Measurements from ENCODE around the gene AKR1A1. TPM values are rescaled to one million over a fixed set of nuclear protein-coding genes. Genes with fewer than 3 reads are reported as not detected.

The AKR1A1 gene
- total and polyA plus RNA-seq, 2 donors (not counting 3 experiments of a cell fraction or from before 2014, with no cell fraction given), result 172 to 227 TPM

GRCh38 chr1:45507893-45508292, 42.7 kb upstream of the AKR1A1 start:
- intact Hi-C loops (cut with micrococcal nuclease), result no loop called here

More at GRCh38 chr1:45507893-45508292, 42.7 kb upstream of the AKR1A1 start:
- Histone ChIP-seq H3K79me2 (ENCODE audit: control insufficient read depth, insufficient read depth, low read length) (no peaks in the 10 kb centered on the region), H3K9me3 (replicated peaks; ENCODE audit: control insufficient read depth, insufficient read depth, low read length) (no peaks in the 10 kb centered on the region), H3K9me1 (replicated peaks; ENCODE audit: control insufficient read depth, extremely low read depth, insufficient read depth, low read length) (no peaks in the 10 kb centered on the region), H2AFZ (ENCODE audit: low read depth, low read length) (no peak overlapping the region), H3K27me3 (ENCODE audit: control insufficient read depth in 2 of 2, insufficient read depth in 2 of 2, low read length in 2 of 2) (no peaks in the 10 kb centered on the region), H3K4me2 (ENCODE audit: insufficient read depth, low read length) (no peak overlapping the region), H3K9ac (replicated peaks; ENCODE audit: extremely low read depth, insufficient read depth, low read length) (no peak overlapping the region), H3K4me3 (replicated peaks in 1 of 3; ENCODE audit: insufficient read depth in 1 of 3, low read depth in 1 of 3, low read length in 3 of 3) (no peak overlapping the region), H4K20me1 (replicated peaks; ENCODE audit: control insufficient read depth, extremely low read depth, insufficient read depth, low read length) (no peaks in the 10 kb centered on the region), H3K27ac (ENCODE audit: insufficient read depth, low read depth, low read length) (no peak overlapping the region), H3K4me1 (ENCODE audit: control insufficient read depth, extremely low read depth, insufficient read depth, low read length) (no peaks in the 10 kb centered on the region), H3K36me3 (ENCODE audit: control insufficient read depth in 2 of 2, extremely low read depth in 1 of 2, insufficient read depth in 2 of 2, low read length in 2 of 2) (peaks cover 23 to 27% of the 10 kb centered on the region in 2 experiments)
- no TSS peak for BruUV-seq (replicated peaks)
- TF ChIP-seq POLR2A (IDR thresholded peaks at IDR 0.05; ENCODE audit: low read depth, low read length), result no peak
- TF ChIP-seq, protein P1, sequence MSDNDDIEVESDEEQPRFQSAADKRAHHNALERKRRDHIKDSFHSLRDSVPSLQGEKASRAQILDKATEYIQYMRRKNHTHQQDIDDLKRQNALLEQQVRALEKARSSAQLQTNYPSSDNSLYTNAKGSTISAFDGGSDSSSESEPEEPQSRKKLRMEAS (IDR thresholded peaks at IDR 0.05; ENCODE audit: insufficient read depth, insufficient read length), result no peak
- TF ChIP-seq EZH2 (IDR thresholded peaks at IDR 0.05; ENCODE audit: borderline replicate concordance, low read depth, low read length, severe bottlenecking), result no peak
- no peak for TF ChIP-seq MYC (IDR thresholded peaks at IDR 0.05; ENCODE audit: low read depth, low read length)
- no peak for TF ChIP-seq GATA2 (IDR thresholded peaks at IDR 0.05; ENCODE audit: insufficient read depth, insufficient read length, low read depth, low read length)
- TF ChIP-seq, protein P2, sequence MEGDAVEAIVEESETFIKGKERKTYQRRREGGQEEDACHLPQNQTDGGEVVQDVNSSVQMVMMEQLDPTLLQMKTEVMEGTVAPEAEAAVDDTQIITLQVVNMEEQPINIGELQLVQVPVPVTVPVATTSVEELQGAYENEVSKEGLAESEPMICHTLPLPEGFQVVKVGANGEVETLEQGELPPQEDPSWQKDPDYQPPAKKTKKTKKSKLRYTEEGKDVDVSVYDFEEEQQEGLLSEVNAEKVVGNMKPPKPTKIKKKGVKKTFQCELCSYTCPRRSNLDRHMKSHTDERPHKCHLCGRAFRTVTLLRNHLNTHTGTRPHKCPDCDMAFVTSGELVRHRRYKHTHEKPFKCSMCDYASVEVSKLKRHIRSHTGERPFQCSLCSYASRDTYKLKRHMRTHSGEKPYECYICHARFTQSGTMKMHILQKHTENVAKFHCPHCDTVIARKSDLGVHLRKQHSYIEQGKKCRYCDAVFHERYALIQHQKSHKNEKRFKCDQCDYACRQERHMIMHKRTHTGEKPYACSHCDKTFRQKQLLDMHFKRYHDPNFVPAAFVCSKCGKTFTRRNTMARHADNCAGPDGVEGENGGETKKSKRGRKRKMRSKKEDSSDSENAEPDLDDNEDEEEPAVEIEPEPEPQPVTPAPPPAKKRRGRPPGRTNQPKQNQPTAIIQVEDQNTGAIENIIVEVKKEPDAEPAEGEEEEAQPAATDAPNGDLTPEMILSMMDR (IDR thresholded peaks at IDR 0.05; ENCODE audit: extremely low read depth in 1 of 2, insufficient read depth in 1 of 2, low read depth in 1 of 2, low read length in 2 of 2), result no peak
- TF ChIP-seq JUN (IDR thresholded peaks at IDR 0.05; ENCODE audit: borderline replicate concordance, insufficient read depth, insufficient read length, low read depth), result no peak
- no peak for TF ChIP-seq POLR2AphosphoS5 (IDR thresholded peaks at IDR 0.05; ENCODE audit: insufficient read depth, low read depth, low read length)
- TF ChIP-seq FOS (IDR thresholded peaks at IDR 0.05; ENCODE audit: borderline replicate concordance, insufficient read depth, low read length), result no peak
- DNase-seq (ENCODE audit: low read depth, low spot score) (no peak), FAIRE-seq (no peak)
- CTCF ChIA-PET, result interaction anchor here (6.0 kb wide), 1 partner anchor 59 kb away, joined by 148 read pairs; no protein-coding TSS in a partner anchor
- dilution Hi-C loops (cut with MboI; ENCODE audit: extremely low pct_ligation_motif_present, low sequenced_read_pairs), result no loop called here
- POLR2A ChIA-PET, result interaction anchor here (0.6 to 1.4 kb wide), 3 partner anchors 8 to 20 kb away, joined by 3 to 8 read pairs (median 4); partner anchors contain the start of genes CCDC163, MMACHC and PRDX1

All from endothelial cell of umbilical vein (primary cell).